Neural cell (in vitro differentiated cells): ENCODE results near the gene GMDS. TPM values are rescaled to one million over a fixed set of nuclear protein-coding genes. Genes with fewer than 3 reads are reported as not detected.

Experiments
- H2AFZ ChIP-seq: fragments of 200-600, 300-800 bp; sonication (generic), shearing (Covaris generic); 2 replicates; pipeline ENCODE4 v1.6.0; 2014; ENCODE audit warnings: low read depth, mild to moderate bottlenecking, antibody characterized with exemption, low read length, moderate library complexity
- H3F3A ChIP-seq: fragments of 200-600 bp; shearing (Covaris generic); 2 replicates; pipeline ENCODE4 v1.6.1; 2016; ENCODE audit warnings: mild to moderate bottlenecking, moderate library complexity, mixed read lengths, antibody characterized with exemption, low read length; ENCODE audit not compliant: insufficient read depth, poor library complexity, severe bottlenecking
- H3K27ac ChIP-seq: fragments of 200-600, 300-800 bp; sonication (generic), shearing (Covaris generic); 2 replicates; pipeline ENCODE4 v1.5.1; 2014; ENCODE audit warnings: mild to moderate bottlenecking, low read length, moderate library complexity
- H3K27me3 ChIP-seq: fragments of 300-800, 200-600 bp; sonication (generic), shearing (Covaris generic); 2 replicates; pipeline ENCODE4 v1.6.0; 2014; ENCODE audit warnings: mild to moderate bottlenecking, low read depth, low read length, moderate library complexity; ENCODE audit not compliant: insufficient read depth
- H3K36me3 ChIP-seq: fragments of 300-800, 200-600 bp; sonication (generic), shearing (Covaris generic); 2 replicates; pipeline ENCODE4 v1.5.1; 2014; ENCODE audit warnings: mild to moderate bottlenecking, antibody characterized with exemption, low read length, moderate library complexity; ENCODE audit not compliant: insufficient read depth
- H3K4me2 ChIP-seq: fragments of 300-800, 200-600 bp; sonication (generic), shearing (Covaris generic); 2 replicates; pipeline ENCODE4 v1.6.0; 2014; ENCODE audit warnings: mild to moderate bottlenecking, low read length
- H3K4me3 ChIP-seq: fragments of 300-800, 200-600 bp; sonication (generic), shearing (Covaris generic); 2 replicates; pipeline ENCODE4 v1.5.1; 2014; ENCODE audit warnings: mild to moderate bottlenecking, low read length, moderate library complexity
- H3K79me2 ChIP-seq: fragments of 200-600 bp; shearing (Covaris generic); replicated peaks from 2 replicates; pipeline ENCODE4 v1.6.0; 2014; ENCODE audit warnings: mild to moderate bottlenecking, low read length, moderate library complexity; ENCODE audit not compliant: insufficient read depth
- H3K9ac ChIP-seq: fragments of 300-800, 200-600 bp; sonication (generic), shearing (Covaris generic); 2 replicates; pipeline ENCODE4 v1.6.1; 2016; ENCODE audit warnings: mild to moderate bottlenecking, low read length, mixed read lengths
- H3K9me2 ChIP-seq: fragments of 200-600 bp; shearing (Covaris generic); 2 replicates; pipeline ENCODE4 v1.6.1; 2016; ENCODE audit warnings: mild to moderate bottlenecking, low read length, mixed read lengths; ENCODE audit not compliant: insufficient read depth
- H3K9me3 ChIP-seq: fragments of 200-600, 300-800 bp; sonication (generic), shearing (Covaris generic); 2 replicates; pipeline ENCODE4 v1.6.1; 2016; ENCODE audit warnings: mild to moderate bottlenecking, mixed run types, low read length, moderate library complexity, mixed read lengths
- H4K20me1 ChIP-seq: fragments of 200-600 bp; shearing (Covaris generic); 2 replicates; pipeline ENCODE4 v1.6.1; 2016; ENCODE audit warnings: mild to moderate bottlenecking, mixed run types; ENCODE audit not compliant: insufficient read depth
- EP300 ChIP-seq: fragments of 450-650 bp; conservative IDR thresholded peaks from 2 replicates; pipeline ENCODE4 v1.6.1; 2014; ENCODE audit warnings: antibody characterized with exemption, mild to moderate bottlenecking, moderate library complexity; ENCODE audit not compliant: poor library complexity, severe bottlenecking
- EZH2 ChIP-seq: fragments of 200-600, 300-800 bp; shearing (Covaris generic), sonication (generic); IDR thresholded peaks from 2 replicates; pipeline ENCODE4 v1.6.1; 2014; ENCODE audit warnings: antibody characterized with exemption, low read length, borderline replicate concordance, mild to moderate bottlenecking; ENCODE audit not compliant: insufficient read depth, poor library complexity, severe bottlenecking
- MXI1 ChIP-seq: fragments of 450-650 bp; conservative IDR thresholded peaks from 2 replicates; pipeline ENCODE4 v1.6.1; 2014; ENCODE audit warnings: antibody characterized with exemption, mild to moderate bottlenecking; ENCODE audit not compliant: poor library complexity, severe bottlenecking
- POLR2AphosphoS5 ChIP-seq: IDR thresholded peaks from 2 replicates; pipeline ENCODE4 v1.6.1; 2012
- RAD21 ChIP-seq: fragments of 450-650 bp; conservative IDR thresholded peaks from 2 replicates; pipeline ENCODE4 v1.6.1; 2014; ENCODE audit warnings: antibody characterized with exemption, mild to moderate bottlenecking, moderate library complexity
- SMC3 ChIP-seq: fragments of 450-650 bp; conservative IDR thresholded peaks from 2 replicates; pipeline ENCODE4 v1.6.1; 2014; ENCODE audit warnings: antibody characterized with exemption, mild to moderate bottlenecking, moderate library complexity; ENCODE audit not compliant: poor library complexity
- TAF1 ChIP-seq: IDR thresholded peaks from 2 replicates; pipeline ENCODE4 v1.6.1; 2012; ENCODE audit warnings: low read depth
- polyA plus RNA-seq: library from polyadenylated mRNA; depleted of rRNA; stranded (reverse); fragments of >200 nt; gene quantifications from 2 replicates; pipeline ENCODE4 v1.2.3, GENCODE V29; 2014
- TF ChIP-seq, protein P1 (sequence below): IDR thresholded peaks from 2 replicates; pipeline ENCODE4 v1.6.1; 2012; ENCODE audit warnings: borderline replicate concordance
- TF ChIP-seq, protein P2 (sequence below): fragments of 450-650 bp; IDR thresholded peaks from 2 replicates; pipeline ENCODE4 v1.5.1; 2014; ENCODE audit warnings: antibody characterized with exemption, mild to moderate bottlenecking, moderate library complexity; ENCODE audit not compliant: poor library complexity, severe bottlenecking

Gene GMDS
- polyA plus RNA-seq, 1 donor from 2014 or later, result 11.4 TPM

DNA sequence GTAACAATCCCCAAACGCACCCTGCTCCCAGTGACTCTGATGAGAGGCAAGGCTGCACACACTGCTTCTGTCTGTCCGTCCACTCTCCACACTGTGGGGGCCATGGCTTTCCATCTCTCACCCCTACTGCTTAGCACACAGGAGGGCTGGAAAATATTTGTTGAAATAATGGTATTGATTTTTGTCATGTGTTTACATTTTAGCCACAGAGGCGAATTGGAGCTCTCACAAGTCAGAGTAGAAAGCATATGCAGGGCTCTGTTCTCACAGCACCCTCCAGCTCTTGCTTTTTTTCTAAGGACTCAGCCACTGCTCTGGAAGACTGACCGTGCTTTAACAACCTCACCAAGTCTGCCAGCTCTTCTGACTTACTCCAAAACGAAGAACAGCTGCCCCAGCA is 273.8 kb downstream of the GMDS start:
- Histone ChIP-seq H3K9me2 (no peaks in the 10 kb centered on the region), H3K27me3 (no peaks in the 10 kb centered on the region), H4K20me1 (no peaks in the 10 kb centered on the region), H3K9me3 (no peaks in the 10 kb centered on the region), H3K9ac (no peak overlapping the region), H3K4me3 (no peak overlapping the region), H3K27ac (no peak overlapping the region), H3K4me2 (no peak overlapping the region), H3K36me3 (no peaks in the 10 kb centered on the region), H2AFZ (no peak overlapping the region), H3K79me2 (no peaks in the 10 kb centered on the region), H3F3A (no peaks in the 10 kb centered on the region)
- TF ChIP-seq MXI1, result no peak
- no peak for TF ChIP-seq RAD21
- TF ChIP-seq EZH2, result no peak
- no peak for TF ChIP-seq TAF1
- no peak for TF ChIP-seq EP300
- TF ChIP-seq POLR2AphosphoS5, result no peak
- TF ChIP-seq SMC3, result no peak
- TF ChIP-seq, protein P1, sequence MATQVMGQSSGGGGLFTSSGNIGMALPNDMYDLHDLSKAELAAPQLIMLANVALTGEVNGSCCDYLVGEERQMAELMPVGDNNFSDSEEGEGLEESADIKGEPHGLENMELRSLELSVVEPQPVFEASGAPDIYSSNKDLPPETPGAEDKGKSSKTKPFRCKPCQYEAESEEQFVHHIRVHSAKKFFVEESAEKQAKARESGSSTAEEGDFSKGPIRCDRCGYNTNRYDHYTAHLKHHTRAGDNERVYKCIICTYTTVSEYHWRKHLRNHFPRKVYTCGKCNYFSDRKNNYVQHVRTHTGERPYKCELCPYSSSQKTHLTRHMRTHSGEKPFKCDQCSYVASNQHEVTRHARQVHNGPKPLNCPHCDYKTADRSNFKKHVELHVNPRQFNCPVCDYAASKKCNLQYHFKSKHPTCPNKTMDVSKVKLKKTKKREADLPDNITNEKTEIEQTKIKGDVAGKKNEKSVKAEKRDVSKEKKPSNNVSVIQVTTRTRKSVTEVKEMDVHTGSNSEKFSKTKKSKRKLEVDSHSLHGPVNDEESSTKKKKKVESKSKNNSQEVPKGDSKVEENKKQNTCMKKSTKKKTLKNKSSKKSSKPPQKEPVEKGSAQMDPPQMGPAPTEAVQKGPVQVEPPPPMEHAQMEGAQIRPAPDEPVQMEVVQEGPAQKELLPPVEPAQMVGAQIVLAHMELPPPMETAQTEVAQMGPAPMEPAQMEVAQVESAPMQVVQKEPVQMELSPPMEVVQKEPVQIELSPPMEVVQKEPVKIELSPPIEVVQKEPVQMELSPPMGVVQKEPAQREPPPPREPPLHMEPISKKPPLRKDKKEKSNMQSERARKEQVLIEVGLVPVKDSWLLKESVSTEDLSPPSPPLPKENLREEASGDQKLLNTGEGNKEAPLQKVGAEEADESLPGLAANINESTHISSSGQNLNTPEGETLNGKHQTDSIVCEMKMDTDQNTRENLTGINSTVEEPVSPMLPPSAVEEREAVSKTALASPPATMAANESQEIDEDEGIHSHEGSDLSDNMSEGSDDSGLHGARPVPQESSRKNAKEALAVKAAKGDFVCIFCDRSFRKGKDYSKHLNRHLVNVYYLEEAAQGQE, result no peak
- TF ChIP-seq, protein P2, sequence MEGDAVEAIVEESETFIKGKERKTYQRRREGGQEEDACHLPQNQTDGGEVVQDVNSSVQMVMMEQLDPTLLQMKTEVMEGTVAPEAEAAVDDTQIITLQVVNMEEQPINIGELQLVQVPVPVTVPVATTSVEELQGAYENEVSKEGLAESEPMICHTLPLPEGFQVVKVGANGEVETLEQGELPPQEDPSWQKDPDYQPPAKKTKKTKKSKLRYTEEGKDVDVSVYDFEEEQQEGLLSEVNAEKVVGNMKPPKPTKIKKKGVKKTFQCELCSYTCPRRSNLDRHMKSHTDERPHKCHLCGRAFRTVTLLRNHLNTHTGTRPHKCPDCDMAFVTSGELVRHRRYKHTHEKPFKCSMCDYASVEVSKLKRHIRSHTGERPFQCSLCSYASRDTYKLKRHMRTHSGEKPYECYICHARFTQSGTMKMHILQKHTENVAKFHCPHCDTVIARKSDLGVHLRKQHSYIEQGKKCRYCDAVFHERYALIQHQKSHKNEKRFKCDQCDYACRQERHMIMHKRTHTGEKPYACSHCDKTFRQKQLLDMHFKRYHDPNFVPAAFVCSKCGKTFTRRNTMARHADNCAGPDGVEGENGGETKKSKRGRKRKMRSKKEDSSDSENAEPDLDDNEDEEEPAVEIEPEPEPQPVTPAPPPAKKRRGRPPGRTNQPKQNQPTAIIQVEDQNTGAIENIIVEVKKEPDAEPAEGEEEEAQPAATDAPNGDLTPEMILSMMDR, result no peak

- no peaks in the 10 kb centered on the region for H3K9me2 ChIP-seq
- no peaks in the 10 kb centered on the region for H3K79me2 ChIP-seq
- H3K9me3 ChIP-seq, result no peaks in the 10 kb centered on the region
- H3K4me2 ChIP-seq, result no peak overlapping the region
- H3F3A ChIP-seq, result no peaks in the 10 kb centered on the region
- H3K27ac ChIP-seq, result no peak overlapping the region
- no peaks in the 10 kb centered on the region for H3K27me3 ChIP-seq
- no peak overlapping the region for H3K9ac ChIP-seq
- H2AFZ ChIP-seq, result no peak overlapping the region
- no peaks in the 10 kb centered on the region for H3K36me3 ChIP-seq
- H3K4me3 ChIP-seq, result no peak overlapping the region
- TF ChIP-seq SMC3 (no peak), RAD21 (no peak), TAF1 (no peak), EP300 (no peak), POLR2AphosphoS5 (no peak), MXI1 (no peak), EZH2 (no peak)
- TF ChIP-seq, protein P1, result no peak
- H4K20me1 ChIP-seq, result no peaks in the 10 kb centered on the region
These were observed 275.2 kb downstream of the GMDS start for GRCh38 chr6:1970151-1970561.
